Peyer's patch (tissue), 4 donors: Measurements from ENCODE around the gene NEDD4L.

Source experiments
- POLR2A ChIP-seq, 2 donors: fragments of 450-650 bp; IDR thresholded peaks; one replicate each; pipeline ENCODE4 v1.5.1; 2017; ENCODE audit warnings: antibody characterized with exemption in 2 of 2, mild to moderate bottlenecking in 2 of 2, moderate library complexity in 2 of 2
- TF ChIP-seq, protein P1 (sequence below), 6 experiments: fragments of 450-650 bp in 4 of 6; fragments of 200-600 bp in 2 of 6; sonication (generic) in 1 of 6; IDR thresholded peaks; one replicate each; pipeline ENCODE4 v1.5.1; 2017 to 2019; ENCODE audit warnings: antibody characterized with exemption in 6 of 6, mild to moderate bottlenecking in 3 of 6, moderate library complexity in 1 of 6

DNA sequence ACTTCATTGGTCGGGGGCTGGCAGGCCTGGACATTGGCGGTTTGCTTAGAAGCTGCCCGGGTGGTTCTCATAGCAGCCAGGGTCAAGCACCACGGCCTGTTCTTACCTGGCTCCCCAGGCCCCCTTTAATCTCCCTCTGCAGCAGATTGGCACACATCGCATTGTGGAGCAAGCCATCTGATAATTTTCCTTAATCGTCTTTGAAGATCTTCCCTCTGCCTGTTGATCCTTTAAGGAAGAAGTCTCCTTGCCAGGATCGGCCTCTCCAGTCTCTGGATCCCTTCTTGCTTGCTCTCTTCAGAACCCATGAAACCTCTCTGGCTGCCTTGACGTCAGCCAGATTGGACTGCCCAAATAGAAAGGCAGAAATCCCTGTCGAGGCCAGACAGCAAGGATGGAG lies 75.8 kb downstream of the NEDD4L start:
- TF ChIP-seq, protein P1, sequence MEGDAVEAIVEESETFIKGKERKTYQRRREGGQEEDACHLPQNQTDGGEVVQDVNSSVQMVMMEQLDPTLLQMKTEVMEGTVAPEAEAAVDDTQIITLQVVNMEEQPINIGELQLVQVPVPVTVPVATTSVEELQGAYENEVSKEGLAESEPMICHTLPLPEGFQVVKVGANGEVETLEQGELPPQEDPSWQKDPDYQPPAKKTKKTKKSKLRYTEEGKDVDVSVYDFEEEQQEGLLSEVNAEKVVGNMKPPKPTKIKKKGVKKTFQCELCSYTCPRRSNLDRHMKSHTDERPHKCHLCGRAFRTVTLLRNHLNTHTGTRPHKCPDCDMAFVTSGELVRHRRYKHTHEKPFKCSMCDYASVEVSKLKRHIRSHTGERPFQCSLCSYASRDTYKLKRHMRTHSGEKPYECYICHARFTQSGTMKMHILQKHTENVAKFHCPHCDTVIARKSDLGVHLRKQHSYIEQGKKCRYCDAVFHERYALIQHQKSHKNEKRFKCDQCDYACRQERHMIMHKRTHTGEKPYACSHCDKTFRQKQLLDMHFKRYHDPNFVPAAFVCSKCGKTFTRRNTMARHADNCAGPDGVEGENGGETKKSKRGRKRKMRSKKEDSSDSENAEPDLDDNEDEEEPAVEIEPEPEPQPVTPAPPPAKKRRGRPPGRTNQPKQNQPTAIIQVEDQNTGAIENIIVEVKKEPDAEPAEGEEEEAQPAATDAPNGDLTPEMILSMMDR (IDR thresholded peaks at IDR 0.05) = no peak
- TF ChIP-seq POLR2A (IDR thresholded peaks at IDR 0.05) = no peak
